OCI-LY7 (cell line): ENCODE measurements around the gene ATP4A. TPM values are rescaled to one million over a fixed set of nuclear protein-coding genes. Genes with fewer than 3 reads are reported as not detected.
"Not testable (repeated sequence)": the region's sequence is repeated elsewhere in the genome, so short reads cannot be mapped to it uniquely, and the experiment has no call there.

Experiments
- BruUV-seq: library from RNA; stranded (reverse); fragments of 400-500 nt; replicated peaks from 2 replicates; lab custom pipeline; 2021; lab: Mats Ljungman, UMichigan
- CTCF ChIA-PET: fragments of 300-600 bp; sonication (Branson Sonifier 250); formaldehyde crosslinking; loops from one replicate; lab custom pipeline; 2022; ENCODE audit warnings: antibody characterized with exemption; ENCODE audit not compliant: unreplicated experiment; lab: Charles Lee
- POLR2A ChIA-PET: fragments of 300-600 bp; sonication (Branson Sonifier 250); formaldehyde crosslinking; loops from one replicate; lab custom pipeline; 2022; ENCODE audit warnings: antibody characterized with exemption; lab: Charles Lee
- DNase-seq: peaks from one replicate; pipeline ENCODE4 v3.0.0-alpha.2; 2015; ENCODE audit warnings: low spot score
- H2AFZ ChIP-seq: fragments of 200-600 bp; sonication (generic), shearing (Covaris generic); 2 replicates; pipeline ENCODE4 v1.6.1; 2014; ENCODE audit warnings: mild to moderate bottlenecking, antibody characterized with exemption, low read length, moderate library complexity
- H3K27ac ChIP-seq: fragments of 200-600 bp; sonication (generic); 2 replicates; pipeline ENCODE4 v1.5.1; 2014; ENCODE audit warnings: mixed run types, low read depth, mild to moderate bottlenecking, moderate library complexity, low read length, inconsistent platforms; ENCODE audit not compliant: poor library complexity, severe bottlenecking
- H3K36me3 ChIP-seq: fragments of 200-600 bp; sonication (generic); 2 replicates; pipeline ENCODE4 v1.6.1; 2014; ENCODE audit warnings: mild to moderate bottlenecking, antibody characterized with exemption, low read length, moderate library complexity, mixed read lengths; ENCODE audit not compliant: insufficient read depth
- H3K4me1 ChIP-seq: fragments of 200-600 bp; sonication (generic); 2 replicates; pipeline ENCODE4 v1.5.1; 2014; ENCODE audit warnings: mild to moderate bottlenecking, low read length; ENCODE audit not compliant: insufficient read depth, poor library complexity, severe bottlenecking
- H3K4me2 ChIP-seq: fragments of 200-600 bp; sonication (generic); 2 replicates; pipeline ENCODE4 v1.6.1; 2014; ENCODE audit warnings: mild to moderate bottlenecking, low read length
- H3K4me3 ChIP-seq: fragments of 200-600 bp; sonication (generic); 2 replicates; pipeline ENCODE4 v1.5.1; 2014; ENCODE audit warnings: mild to moderate bottlenecking, low read depth, low read length; ENCODE audit not compliant: poor library complexity, severe bottlenecking
- H3K79me2 ChIP-seq: fragments of 200-600 bp; sonication (generic); 2 replicates; pipeline ENCODE4 v1.6.1; 2016; ENCODE audit warnings: low read depth, mild to moderate bottlenecking, low read length, moderate library complexity, mixed read lengths; ENCODE audit not compliant: insufficient read depth
- H3K9me2 ChIP-seq: fragments of 200-600 bp; sonication (generic); 2 replicates; pipeline ENCODE4 v1.6.1; 2016; ENCODE audit warnings: mild to moderate bottlenecking, low read length, mixed read lengths; ENCODE audit not compliant: insufficient read depth
- H3K9me3 ChIP-seq: fragments of 200-600 bp; sonication (generic); 2 replicates; pipeline ENCODE4 v1.6.1; 2014; ENCODE audit warnings: mild to moderate bottlenecking, mixed run types, low read length, mixed read lengths
- H4K20me1 ChIP-seq: fragments of 200-600 bp; sonication (generic); 2 replicates; pipeline ENCODE4 v1.6.1; 2014; ENCODE audit warnings: mild to moderate bottlenecking, antibody characterized with exemption, low read length, moderate library complexity, mixed read lengths; ENCODE audit not compliant: insufficient read depth
- EZH2phosphoT487 ChIP-seq: fragments of 200-600 bp; sonication (generic); IDR thresholded peaks from 2 replicates; pipeline ENCODE4 v1.6.1; 2018; ENCODE audit warnings: low read depth, borderline replicate concordance, mild to moderate bottlenecking, mixed run types, antibody characterized with exemption, low read length, moderate library complexity, mixed read lengths
- intact Hi-C: fragments of 100-400 bp; cut with micrococcal nuclease; formaldehyde crosslinking; loops from one replicate; pipeline ENCODE4 v1.10.0; 2022; ENCODE audit not compliant: unreplicated experiment
- total RNA-seq, 2 experiments: library from RNA; depleted of rRNA in 1 of 2; stranded (reverse); fragments of >200 nt in 1 of 2; shearing (Covaris generic) in 1 of 2; gene quantifications; 2 replicates each; pipeline ENCODE4 v1.2.3, GENCODE V29; 2014 to 2022
- TF ChIP-seq, protein P1 (sequence below): fragments of 200-600 bp; sonication (generic); conservative IDR thresholded peaks from 2 replicates; pipeline ENCODE4 v1.5.1; 2014; ENCODE audit warnings: mild to moderate bottlenecking, antibody characterized with exemption, low read length, moderate library complexity, mixed read lengths

ATP4A gene
- total RNA-seq, 2 experiments from 2014 or later, result 0.36 to 0.92 TPM

DNA sequence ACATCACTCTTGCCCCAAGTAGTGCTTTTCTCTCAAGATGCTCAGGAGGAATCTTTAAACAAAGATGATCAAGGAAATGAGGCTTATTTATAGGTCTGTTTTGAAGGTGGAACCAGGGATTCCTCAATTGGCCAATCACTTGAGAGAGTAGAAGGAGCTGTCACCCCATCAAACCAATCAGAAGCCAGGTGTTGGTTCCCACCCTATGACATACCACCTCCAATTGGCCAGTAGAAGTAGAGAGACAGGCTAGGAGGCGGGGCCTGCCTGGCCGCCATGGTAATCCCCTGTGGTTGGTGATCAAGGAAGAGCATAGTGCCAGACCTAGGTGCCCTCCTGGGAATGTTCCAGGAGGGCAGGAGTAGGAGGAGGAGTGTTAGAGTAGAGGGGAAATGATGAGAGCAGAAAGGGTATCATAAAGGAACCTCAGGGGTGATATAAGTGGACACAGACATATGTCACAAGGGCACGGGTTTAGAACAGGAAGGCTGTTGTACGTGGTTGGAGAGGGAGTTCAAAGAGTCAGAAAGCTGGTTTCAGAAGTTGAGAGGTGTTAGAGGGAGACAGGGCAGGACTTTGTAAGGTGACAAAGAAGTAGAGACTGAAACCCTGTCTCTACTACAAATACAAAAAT, 33.0 kb upstream of the ATP4A start:
- Histone ChIP-seq H4K20me1 (no peaks in the 10 kb centered on the region), H3K27ac (no peak overlapping the region), H3K4me3 (no peak overlapping the region), H2AFZ (peak overlapping the region; percentile 65; the same call in 1 of the 2 replicates), H3K79me2 (no peaks in the 10 kb centered on the region), H3K9me3 (no peaks in the 10 kb centered on the region), H3K4me2 (no peak overlapping the region), H3K36me3 (no peaks in the 10 kb centered on the region), H3K9me2 (no peaks in the 10 kb centered on the region), H3K4me1 (peaks cover 5% of the 10 kb centered on the region)
- DNase-seq, result peak; percentile 36
- POLR2A ChIA-PET, result no interaction called here
- no peak for TF ChIP-seq EZH2phosphoT487
- TF ChIP-seq, protein P1, sequence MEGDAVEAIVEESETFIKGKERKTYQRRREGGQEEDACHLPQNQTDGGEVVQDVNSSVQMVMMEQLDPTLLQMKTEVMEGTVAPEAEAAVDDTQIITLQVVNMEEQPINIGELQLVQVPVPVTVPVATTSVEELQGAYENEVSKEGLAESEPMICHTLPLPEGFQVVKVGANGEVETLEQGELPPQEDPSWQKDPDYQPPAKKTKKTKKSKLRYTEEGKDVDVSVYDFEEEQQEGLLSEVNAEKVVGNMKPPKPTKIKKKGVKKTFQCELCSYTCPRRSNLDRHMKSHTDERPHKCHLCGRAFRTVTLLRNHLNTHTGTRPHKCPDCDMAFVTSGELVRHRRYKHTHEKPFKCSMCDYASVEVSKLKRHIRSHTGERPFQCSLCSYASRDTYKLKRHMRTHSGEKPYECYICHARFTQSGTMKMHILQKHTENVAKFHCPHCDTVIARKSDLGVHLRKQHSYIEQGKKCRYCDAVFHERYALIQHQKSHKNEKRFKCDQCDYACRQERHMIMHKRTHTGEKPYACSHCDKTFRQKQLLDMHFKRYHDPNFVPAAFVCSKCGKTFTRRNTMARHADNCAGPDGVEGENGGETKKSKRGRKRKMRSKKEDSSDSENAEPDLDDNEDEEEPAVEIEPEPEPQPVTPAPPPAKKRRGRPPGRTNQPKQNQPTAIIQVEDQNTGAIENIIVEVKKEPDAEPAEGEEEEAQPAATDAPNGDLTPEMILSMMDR, result no peak
- intact Hi-C loops, result no loop called here
- no TSS peak for BruUV-seq
- CTCF ChIA-PET, result no interaction called here

- no peak overlapping the region for H3K4me2 ChIP-seq
- no peak overlapping the region for H3K27ac ChIP-seq
- H3K79me2 ChIP-seq, result no peaks in the 10 kb centered on the region
- H2AFZ ChIP-seq, result peak overlapping the region; percentile 65; the same call in 1 of the 2 replicates
- H3K9me3 ChIP-seq, result no peaks in the 10 kb centered on the region
- H3K4me3 ChIP-seq, result no peak overlapping the region
- H4K20me1 ChIP-seq, result no peaks in the 10 kb centered on the region
- no peaks in the 10 kb centered on the region for H3K9me2 ChIP-seq
- POLR2A ChIA-PET, result no interaction called here
- BruUV-seq, result no TSS peak
- CTCF ChIA-PET, result no interaction called here
- intact Hi-C loops, result no loop called here
- DNase-seq, result no peak
- H3K4me1 ChIP-seq, result peaks cover 5% of the 10 kb centered on the region
- TF ChIP-seq, protein P1, result no peak
- no peak for TF ChIP-seq EZH2phosphoT487
- no peaks in the 10 kb centered on the region for H3K36me3 ChIP-seq
Observed at GRCh38 chr19:35595928-35596327, 32.5 kb upstream of the ATP4A start.

DNA sequence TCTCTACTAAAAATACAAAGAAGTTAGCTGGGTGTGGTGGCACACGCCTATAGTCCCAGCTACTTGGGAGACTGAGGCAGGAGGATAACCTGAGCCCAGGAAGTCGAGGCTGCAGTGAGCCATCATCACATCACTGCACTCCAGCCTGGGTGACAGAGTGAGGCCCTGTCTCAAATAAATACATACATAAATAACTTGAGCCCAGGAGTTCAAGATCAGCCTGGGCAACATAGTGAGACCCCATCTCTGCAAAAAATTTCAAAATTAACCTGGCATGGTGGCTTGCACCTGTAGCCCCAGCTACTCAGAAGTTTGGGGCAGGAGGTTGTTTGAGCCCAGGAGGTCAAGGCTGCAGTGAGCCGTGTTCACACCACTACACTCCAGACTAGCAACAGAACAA, 31.6 kb upstream of the ATP4A start:
- H3K4me3 ChIP-seq, H3K9me3 ChIP-seq, H2AFZ ChIP-seq, BruUV-seq, intact Hi-C loops, H3K4me2 ChIP-seq, POLR2A ChIA-PET, H3K9me2 ChIP-seq, DNase-seq, H3K27ac ChIP-seq, H3K79me2 ChIP-seq, H3K36me3 ChIP-seq, CTCF ChIA-PET, H3K4me1 ChIP-seq, H4K20me1 ChIP-seq: not testable (repeated sequence)
